GM18951 (cell line): ENCODE data around the gene VWA3A.
"Not testable (repeated sequence)": the region's sequence is repeated elsewhere in the genome, so short reads cannot be mapped to it uniquely, and the experiment has no call there.

Source experiments
- POLR2A ChIP-seq: IDR thresholded peaks from 4 replicates; pipeline ENCODE4 v1.6.1; 2011; ENCODE audit warnings: mild to moderate bottlenecking; ENCODE audit not compliant: insufficient read length, insufficient read depth; ENCODE audit errors: extremely low read depth
- in situ Hi-C: fragments of 300-500 bp; cut with MboI; formaldehyde crosslinking; loops from one replicate; pipeline ENCODE4 v1.12.0; 2022; ENCODE audit warnings: low sequenced_read_pairs, mixed read lengths, inconsistent platforms; ENCODE audit not compliant: unreplicated experiment

VWA3A gene, protein sequence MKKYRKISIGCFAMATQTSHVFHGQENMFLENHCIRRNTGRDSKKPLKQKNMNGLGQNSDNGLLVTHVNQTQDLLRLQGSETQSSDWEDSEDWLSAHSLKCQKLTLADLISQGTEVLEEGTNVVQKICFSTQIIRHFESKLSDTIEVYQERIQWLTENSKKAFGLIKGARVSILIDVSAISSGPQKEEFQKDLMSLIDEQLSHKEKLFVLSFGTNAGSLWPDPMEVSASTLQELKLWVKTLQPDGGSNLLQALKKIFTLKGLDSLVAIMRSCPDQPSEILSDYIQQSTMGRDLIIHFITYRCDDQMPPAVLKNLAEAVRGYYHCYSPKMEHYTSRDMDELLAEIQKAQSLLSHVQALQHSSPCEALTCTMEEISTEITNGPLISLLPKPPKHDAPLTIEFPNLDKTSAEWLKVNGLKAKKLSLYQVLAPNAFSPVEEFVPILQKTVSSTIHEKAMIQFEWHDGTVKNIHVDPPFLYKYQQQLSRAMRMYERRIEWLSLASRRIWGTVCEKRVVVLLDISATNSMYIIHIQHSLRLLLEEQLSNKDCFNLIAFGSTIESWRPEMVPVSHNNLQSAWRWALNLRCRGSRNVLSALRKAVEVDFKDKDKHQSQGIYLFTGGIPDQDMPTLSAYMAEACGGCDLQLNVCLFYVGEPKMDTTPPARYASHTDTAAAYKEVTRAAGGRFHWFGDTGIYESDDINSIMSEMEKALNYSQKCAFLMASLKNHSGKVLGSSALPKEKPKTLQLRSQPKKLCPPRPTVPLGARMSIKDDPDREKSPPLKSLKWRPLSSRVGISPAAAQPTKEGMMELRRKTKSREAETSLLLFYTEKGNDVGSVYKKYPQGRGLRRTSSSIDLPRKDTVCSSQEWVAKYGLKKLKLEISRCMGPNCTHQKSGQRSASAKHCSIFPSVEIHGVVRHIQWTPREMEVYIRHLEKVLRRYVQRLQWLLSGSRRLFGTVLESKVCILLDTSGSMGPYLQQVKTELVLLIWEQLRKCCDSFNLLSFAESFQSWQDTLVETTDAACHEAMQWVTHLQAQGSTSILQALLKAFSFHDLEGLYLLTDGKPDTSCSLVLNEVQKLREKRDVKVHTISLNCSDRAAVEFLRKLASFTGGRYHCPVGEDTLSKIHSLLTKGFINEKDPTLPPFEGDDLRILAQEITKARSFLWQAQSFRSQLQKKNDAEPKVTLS

DNA sequence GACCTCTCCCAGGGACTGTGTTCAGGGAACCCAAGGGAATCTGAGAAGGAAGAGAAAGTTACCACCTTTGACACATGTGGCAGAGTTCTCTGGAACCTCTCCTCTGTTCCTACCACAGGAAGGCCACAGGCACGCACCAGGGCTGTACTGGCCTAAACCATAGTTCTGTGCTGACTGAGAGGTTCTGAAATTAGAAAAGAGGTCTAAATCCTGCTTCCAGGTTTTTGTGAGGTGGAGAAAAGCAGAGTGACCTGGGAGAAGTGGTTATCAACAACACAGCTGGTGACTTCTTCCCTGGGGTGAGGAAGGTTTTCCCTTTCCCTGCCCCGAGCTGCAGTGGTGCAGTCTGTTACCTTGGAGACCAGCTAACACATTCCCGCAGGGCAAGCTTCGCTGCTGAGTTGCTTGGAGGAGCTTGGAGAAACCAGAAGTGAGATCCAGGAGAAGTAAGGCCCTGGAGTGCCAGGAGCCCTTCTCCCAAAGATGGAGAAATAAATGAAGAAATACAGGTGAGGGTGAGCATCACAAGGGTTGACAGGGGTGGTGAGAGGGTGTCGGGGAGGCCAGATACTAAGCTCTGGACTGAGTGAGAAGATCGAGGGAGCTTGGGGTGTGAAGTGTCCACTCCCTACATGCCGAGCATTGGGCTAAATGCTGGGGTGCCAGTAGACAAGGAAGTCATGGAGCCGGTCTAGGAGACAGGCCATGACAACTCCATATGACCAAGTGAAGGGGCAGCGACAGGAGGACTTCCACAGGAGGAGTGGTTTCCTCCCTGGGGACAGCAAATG lies at the start of gene VWA3A:
VWA3A (plus strand) TSS at position 399 of the 791 bp plus-strand sequence; CDS start at position 496, 97 bp downstream.
- in situ Hi-C loops: loop anchor here (25.0 kb wide), 1 partner anchor 280 kb away; no protein-coding TSS in a partner anchor
- TF ChIP-seq POLR2A: no peak

DNA sequence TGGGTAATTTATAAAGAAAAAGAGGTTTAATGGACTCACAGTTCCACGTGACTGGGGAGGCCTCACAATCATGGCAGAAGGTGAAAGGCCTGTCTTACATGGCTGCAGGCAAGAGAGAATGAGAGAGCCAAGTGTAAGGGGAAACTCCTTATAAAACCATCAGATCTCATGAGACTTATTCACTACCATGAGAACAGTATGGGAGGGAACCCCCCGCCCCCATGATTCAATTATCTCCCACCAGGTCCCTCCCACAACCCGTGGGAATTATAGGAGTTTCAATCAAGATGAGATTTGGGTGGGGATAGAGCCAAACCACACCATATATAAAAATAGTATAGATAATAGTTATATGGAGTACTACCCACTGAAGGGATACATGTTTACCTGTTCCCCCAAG lies 48.5 kb upstream of the VWA3A start:
- in situ Hi-C loops: not testable (repeated sequence)

DNA sequence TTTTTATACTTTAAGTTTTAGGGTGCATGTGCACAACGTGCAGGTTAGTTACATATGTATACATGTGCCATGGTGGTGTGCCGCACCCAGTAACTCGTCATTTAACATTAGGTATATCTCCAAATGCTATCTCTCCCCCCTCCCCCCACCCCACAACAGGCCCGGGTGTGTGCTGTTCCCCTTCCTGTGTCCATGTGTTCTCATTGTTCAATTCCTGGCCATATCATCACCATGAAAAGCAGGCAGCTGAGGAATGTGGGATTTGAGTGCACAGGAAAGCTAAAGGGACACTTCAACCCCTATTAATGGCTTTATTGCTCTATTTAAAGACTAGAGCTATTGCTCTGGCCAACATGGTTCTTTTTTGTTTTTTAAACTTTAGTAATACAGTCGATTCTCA lies 46.5 kb upstream of the VWA3A start:
- in situ Hi-C loops: not testable (repeated sequence)

DNA sequence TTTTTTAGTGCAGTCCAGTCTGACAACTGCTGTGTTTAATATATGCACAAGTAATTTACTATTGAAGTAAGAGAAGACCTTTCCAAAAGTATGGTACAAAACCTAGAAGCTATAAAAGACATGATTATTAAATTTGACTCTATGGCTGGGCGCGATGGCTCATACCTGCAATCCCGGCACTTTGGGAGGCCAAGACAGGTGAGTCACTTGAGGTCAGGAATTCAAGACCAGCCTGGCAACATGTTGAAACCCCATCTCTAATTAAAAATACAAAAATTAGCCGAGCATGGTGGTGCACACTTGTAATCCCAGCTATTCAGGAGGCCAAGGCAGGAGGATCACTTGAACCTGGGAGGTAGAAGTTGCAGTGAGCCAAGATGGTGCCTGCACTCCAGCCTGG lies 41.4 kb upstream of the VWA3A start:
- TF ChIP-seq POLR2A: no peak
- in situ Hi-C loops: no loop called here

DNA sequence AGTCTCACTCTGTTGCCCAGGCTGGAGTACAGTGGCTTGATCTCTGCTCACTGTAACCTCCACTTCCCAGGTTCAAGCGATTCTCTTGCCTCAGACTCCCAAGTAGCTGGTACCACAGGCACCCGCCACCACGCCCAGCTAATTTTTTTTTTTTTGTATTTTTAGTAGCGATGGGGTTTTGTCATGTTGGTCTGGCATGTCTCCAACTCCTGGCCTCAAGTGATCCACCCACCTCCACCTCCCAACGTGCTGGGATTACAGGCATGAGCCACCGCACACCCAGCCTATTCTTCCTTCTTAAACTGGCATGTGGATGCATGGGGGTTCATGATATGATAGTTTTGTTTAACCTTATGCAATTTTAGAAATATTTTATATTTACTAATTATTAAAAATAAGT lies 39.4 kb upstream of the VWA3A start:
- TF ChIP-seq POLR2A: no peak
- in situ Hi-C loops: no loop called here

DNA sequence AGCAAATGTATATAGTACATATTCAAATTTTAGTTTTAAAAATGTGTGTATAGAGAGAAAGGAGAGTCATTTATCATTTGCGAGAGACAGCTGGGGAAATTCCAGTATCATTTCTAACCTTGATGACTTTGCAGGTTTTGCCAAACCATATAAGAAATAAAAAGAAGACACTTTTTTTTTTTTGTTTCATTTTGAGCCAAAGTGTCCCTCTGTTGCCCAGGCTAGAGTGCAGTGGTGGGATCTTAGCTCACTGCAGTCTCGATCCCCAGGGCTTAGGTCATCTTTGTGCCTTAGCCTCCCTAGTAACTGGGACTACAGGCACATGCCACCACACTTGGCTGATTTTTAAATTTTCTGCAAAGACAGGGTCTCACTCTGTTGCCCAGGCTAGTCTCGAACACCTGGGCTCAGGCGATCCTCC lies 38.4 kb upstream of the VWA3A start:
- in situ Hi-C loops: no loop called here

DNA sequence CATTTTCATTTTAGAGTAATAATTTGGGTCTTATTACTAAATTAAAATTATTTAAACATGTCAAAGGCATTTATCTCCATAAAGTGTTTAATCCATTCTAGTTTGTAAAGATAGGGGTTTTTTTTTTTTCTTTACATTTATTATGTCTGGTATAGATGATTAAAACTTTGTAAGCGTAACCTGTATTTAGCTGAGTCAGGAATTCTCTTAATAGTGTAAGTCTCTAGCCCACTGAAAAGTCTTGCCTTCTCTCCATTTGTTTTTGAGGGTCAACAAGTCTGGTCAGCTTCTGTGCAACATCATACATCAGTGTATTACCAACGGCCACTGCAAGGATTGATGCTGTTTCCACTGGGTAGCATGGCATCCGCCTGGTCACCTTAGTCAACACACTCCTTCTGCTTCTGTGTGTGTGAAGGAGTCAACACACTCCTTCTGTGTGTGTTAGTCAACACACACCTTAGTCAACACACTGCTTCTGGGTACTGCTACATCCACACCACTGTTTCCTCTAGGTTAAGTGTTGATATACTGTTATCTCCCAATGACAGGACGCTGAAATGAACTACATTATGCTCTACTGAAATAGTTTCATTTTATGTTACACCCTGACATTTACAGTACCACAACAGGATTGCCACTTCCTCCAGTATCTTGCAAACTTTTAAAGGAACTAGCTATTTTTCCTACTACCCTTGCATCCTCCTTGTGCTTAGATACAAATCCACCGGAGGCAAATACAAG lies 37.3 kb upstream of the VWA3A start:
- in situ Hi-C loops: no loop called here
- no peak for TF ChIP-seq POLR2A

More for the DNA sequence above, 38.4 kb upstream of the VWA3A start:
- no peak for TF ChIP-seq POLR2A

DNA sequence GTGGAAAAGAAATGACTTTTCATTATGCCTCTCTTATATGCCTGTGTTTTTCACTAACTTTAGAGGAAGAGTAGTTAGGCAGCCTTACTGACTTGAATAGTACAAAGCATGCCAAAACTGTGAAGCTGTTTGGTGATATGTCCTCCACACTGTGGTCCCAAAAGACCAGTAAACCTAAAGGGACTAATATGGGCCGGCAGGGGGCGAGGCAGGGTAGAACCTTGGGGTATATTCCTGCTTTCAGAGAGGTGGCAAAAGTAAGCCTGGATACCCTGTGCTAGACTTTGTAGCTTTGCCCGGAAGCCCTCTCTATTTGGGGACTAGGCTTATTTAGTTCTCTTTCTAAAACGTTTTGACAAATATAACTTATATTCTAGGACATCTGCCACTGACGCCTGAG lies 36.5 kb upstream of the VWA3A start:
- TF ChIP-seq POLR2A: no peak
- in situ Hi-C loops: no loop called here

DNA sequence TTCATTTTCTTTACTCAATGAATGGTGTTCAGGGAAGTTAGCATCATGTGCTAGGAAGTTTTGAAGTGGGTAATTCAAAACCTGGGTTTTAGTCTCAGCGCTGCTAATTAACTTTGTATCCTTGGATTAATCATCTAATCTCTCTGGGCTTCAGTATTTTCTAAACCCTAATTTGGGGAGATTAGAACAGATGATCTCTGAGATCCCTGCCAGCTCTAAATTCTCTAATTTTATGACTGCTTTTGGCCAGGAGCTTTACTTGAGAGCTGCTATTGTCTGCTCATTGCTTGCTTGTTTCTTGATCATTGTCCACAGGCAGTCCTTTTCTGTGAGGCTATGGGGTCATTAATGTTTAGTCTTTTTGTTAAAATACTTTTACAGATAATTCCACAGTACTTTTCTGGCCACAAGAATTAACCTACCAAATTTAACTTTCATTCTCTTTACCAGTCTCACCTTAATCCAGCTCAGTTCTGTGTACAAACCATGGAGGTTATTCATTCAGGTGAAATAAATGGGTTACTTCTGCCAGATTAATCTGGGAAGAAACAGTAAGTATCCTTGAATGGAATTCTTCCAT lies 28.4 kb upstream of the VWA3A start:
- in situ Hi-C loops: no loop called here
- no peak for TF ChIP-seq POLR2A

DNA sequence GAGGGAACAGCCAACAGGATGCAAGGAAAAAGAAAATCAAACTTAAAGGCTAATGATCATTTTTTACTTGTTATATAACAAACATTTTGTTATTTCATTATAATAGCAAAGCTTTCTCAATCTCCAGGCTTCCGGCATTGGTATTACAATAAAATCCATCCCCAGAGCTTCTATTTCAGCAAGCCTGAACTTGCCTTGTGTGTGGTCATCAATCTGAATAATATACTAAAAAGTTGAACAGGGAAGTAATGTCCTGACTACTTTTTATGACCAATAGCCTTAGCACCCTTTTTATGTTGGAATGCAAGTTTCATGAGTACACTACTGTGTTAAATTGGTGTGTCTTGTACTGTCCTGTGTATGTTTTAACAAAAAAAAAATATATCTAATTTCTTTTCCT lies 27.1 kb upstream of the VWA3A start:
- no peak for TF ChIP-seq POLR2A
- in situ Hi-C loops: no loop called here
